K562 treated with DMSO at 1 percent for 12 hours (cell line): Measurements from ENCODE around the gene FBRSL1. TPM values are rescaled to one million over a fixed set of nuclear protein-coding genes. Genes with fewer than 3 reads are reported as not detected.

Experiments used
- total RNA-seq: library from RNA; unstranded; fragments of 300-600 nt; gene quantifications from 2 replicates; pipeline ENCODE4 v1.2.3, GENCODE V29; 2022; ENCODE audit not compliant: insufficient read depth

Gene FBRSL1
- total RNA-seq: 16.0 and 33.5 TPM in 2 replicates

DNA sequence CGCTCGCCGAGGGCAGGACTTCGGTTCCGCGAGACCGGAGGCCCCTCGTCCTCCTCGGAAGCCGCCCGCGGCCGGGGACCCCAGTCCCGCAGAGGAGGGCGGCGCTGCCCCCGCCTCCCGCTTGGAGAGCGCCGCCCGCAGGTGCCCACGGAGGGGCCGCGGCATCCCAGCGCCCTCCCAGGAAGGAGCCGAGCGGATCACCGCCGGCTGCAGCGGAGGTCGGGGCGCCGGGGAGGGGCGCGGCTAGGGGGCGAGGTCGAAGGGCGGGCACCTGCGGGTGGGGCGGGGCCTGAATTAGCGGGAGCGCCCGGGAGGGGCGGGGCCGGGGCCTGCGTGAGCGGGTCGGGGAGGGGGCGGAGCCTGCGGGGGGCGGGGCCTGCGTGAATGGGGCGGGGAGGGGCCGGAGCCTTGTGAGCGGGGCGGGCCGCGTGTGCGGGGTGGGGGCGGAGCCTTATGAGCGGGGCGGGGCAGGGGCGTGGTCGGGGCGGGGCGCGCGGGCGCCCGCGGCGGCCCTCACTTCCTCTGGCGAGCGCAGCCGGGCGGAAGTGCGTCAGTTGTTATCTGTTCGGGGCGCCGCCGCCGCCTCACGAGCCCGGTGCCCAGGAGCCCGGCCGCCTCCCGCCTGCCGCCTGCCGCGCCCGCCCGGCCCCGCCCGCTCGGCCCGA is at the start of gene FBRSL1:
TSS of gene FBRSL1 (plus strand) at position 550 of the 665 bp plus-strand sequence.

Other genes starting within 250 kb of the FBRSL1 start
- gene GALNT9, start 160.6 kb upstream of the FBRSL1 start, total RNA-seq: not detected in 2 replicates
- not detected in 2 replicates for gene LRCOL1, start 120.4 kb downstream of the FBRSL1 start, total RNA-seq
- gene P2RX2, start 128.6 kb downstream of the FBRSL1 start, total RNA-seq: not detected in 2 replicates
- gene POLE, start 197.2 kb downstream of the FBRSL1 start, total RNA-seq: 35.7 and 91.2 TPM in 2 replicates
- 59.7 and 65.7 TPM in 2 replicates for gene PXMP2, start 197.4 kb downstream of the FBRSL1 start, total RNA-seq
- 24.5 and 32.1 TPM in 2 replicates for gene PGAM5, start 220.7 kb downstream of the FBRSL1 start, total RNA-seq